GM12873 (cell line): ENCODE measurements around the gene ARL8A.
A peak's percentile ranks its signal among the peaks of the same experiment; 100 is the strongest.

Source experiments
- CTCF ChIP-seq: IDR thresholded peaks from 2 replicates; pipeline ENCODE4 v1.5.1; 2012; ENCODE audit warnings: low read depth, mild to moderate bottlenecking, moderate library complexity, low read length, control low read depth; ENCODE audit not compliant: insufficient read depth; ENCODE audit errors: missing control alignments

Gene ARL8A

GRCh38 chr1:202179828-202180750, 35.6 kb upstream of the ARL8A start:
- no peak for TF ChIP-seq CTCF

- TF ChIP-seq CTCF: no peak
Measured at GRCh38 chr1:202176949-202177927, 32.7 kb upstream of the ARL8A start.

GRCh38 chr1:202173993-202174392, 29.5 kb upstream of the ARL8A start:
- TF ChIP-seq CTCF: no peak

- no peak for TF ChIP-seq CTCF
Measured at GRCh38 chr1:202172015-202172355, 27.4 kb upstream of the ARL8A start.

GRCh38 chr1:202171292-202172014, 26.9 kb upstream of the ARL8A start:
- TF ChIP-seq CTCF: no peak

GRCh38 chr1:202170726-202171125, 26.2 kb upstream of the ARL8A start:
- peak; percentile 15 for TF ChIP-seq CTCF
